SK-N-SH treated with all-trans-retinoic acid at 6 μM for 48 hours (cell line): ENCODE measurements around the gene DIP2C.

Experiments used
- ATAC-seq: fragments of 200-7000 bp; cut with Tn5 transposase; 3 replicates; pipeline ENCODE4 v1.9.1; 2020; ENCODE audit warnings: mild to moderate bottlenecking, moderate library complexity
- BACH2 ChIP-seq: fragments of 250-450 bp; sonication (Bioruptor Pico); IDR thresholded peaks from 2 replicates; pipeline ENCODE4 v1.9.0; 2021; ENCODE audit warnings: mild to moderate bottlenecking, borderline replicate concordance
- CREB5 ChIP-seq: fragments of 250-450 bp; sonication (Bioruptor Pico); IDR thresholded peaks from 2 replicates; pipeline ENCODE4 v1.5.1; 2020; ENCODE audit warnings: low read depth, mild to moderate bottlenecking, moderate library complexity
- CSDC2 ChIP-seq: fragments of 250-450 bp; sonication (Bioruptor Pico); IDR thresholded peaks from 2 replicates; pipeline ENCODE4 v1.5.0; 2020; ENCODE audit warnings: mild to moderate bottlenecking, moderate library complexity
- GLIS3 ChIP-seq: fragments of 250-450 bp; sonication (Bioruptor Pico); IDR thresholded peaks from 2 replicates; pipeline ENCODE4 v1.5.0; 2020; ENCODE audit warnings: mild to moderate bottlenecking, moderate library complexity
- ISL1 ChIP-seq: fragments of 250-450 bp; sonication (Bioruptor Pico); IDR thresholded peaks from 2 replicates; pipeline ENCODE4 v2.1.2; 2022; ENCODE audit warnings: mild to moderate bottlenecking, moderate library complexity
- OSR1 ChIP-seq: fragments of 250-450 bp; sonication (Bioruptor Pico); IDR thresholded peaks from 2 replicates; pipeline ENCODE4 v1.8.0; 2022; ENCODE audit warnings: moderate library complexity, mild to moderate bottlenecking, inconsistent platforms
- POU6F1 ChIP-seq: fragments of 250-450 bp; sonication (Bioruptor Pico); IDR thresholded peaks from 2 replicates; pipeline ENCODE4 v1.8.0; 2021; ENCODE audit warnings: low read depth, mild to moderate bottlenecking, moderate library complexity, borderline replicate concordance
- PPARA ChIP-seq: fragments of 250-450 bp; sonication (Bioruptor Pico); IDR thresholded peaks from 2 replicates; pipeline ENCODE4 v1.5.0; 2020; ENCODE audit warnings: mild to moderate bottlenecking, borderline replicate concordance
- RARB ChIP-seq: fragments of 250-450 bp; sonication (Bioruptor Pico); IDR thresholded peaks from 2 replicates; pipeline ENCODE4 v1.8.0; 2021; ENCODE audit warnings: mild to moderate bottlenecking, moderate library complexity
- SNAI2 ChIP-seq: fragments of 250-450 bp; sonication (Bioruptor Pico); IDR thresholded peaks from 2 replicates; pipeline ENCODE4 v1.5.0; 2020; ENCODE audit warnings: mild to moderate bottlenecking, moderate library complexity
- TOX ChIP-seq: fragments of 250-450 bp; sonication (Bioruptor Pico); IDR thresholded peaks from 2 replicates; pipeline ENCODE4 v1.8.0; 2021; ENCODE audit warnings: mild to moderate bottlenecking, moderate library complexity, borderline replicate concordance
- TSHZ2 ChIP-seq: fragments of 250-450 bp; sonication (Bioruptor Pico); IDR thresholded peaks from 2 replicates; pipeline ENCODE4 v1.5.0; 2020; ENCODE audit warnings: mild to moderate bottlenecking, moderate library complexity
- ZC3H10 ChIP-seq: fragments of 250-450 bp; sonication (Bioruptor Pico); IDR thresholded peaks from 2 replicates; pipeline ENCODE4 v1.5.1; 2021; ENCODE audit warnings: mild to moderate bottlenecking, moderate library complexity
- ZFP3 ChIP-seq: fragments of 250-450 bp; sonication (Bioruptor Pico); IDR thresholded peaks from 2 replicates; pipeline ENCODE4 v1.5.0; 2020; ENCODE audit warnings: mild to moderate bottlenecking, moderate library complexity
- ZFP30 ChIP-seq: fragments of 450-650 bp; formaldehyde crosslinking; IDR thresholded peaks from 2 replicates; pipeline ENCODE4 v1.5.0; 2022; ENCODE audit warnings: mild to moderate bottlenecking, moderate library complexity
- ZNF70 ChIP-seq: fragments of 450-650 bp; formaldehyde crosslinking; IDR thresholded peaks from 2 replicates; pipeline ENCODE4 v1.5.0; 2020; ENCODE audit warnings: mild to moderate bottlenecking, moderate library complexity
- ZNF8 ChIP-seq: fragments of 450-650 bp; formaldehyde crosslinking; IDR thresholded peaks from 2 replicates; pipeline ENCODE4 v1.5.0; 2020; ENCODE audit warnings: mild to moderate bottlenecking, moderate library complexity

Gene DIP2C

GRCh38 chr10:651692-652091, 37.8 kb downstream of the DIP2C start:
- ATAC-seq = no peak
- TF ChIP-seq ZFP3 (CRISPR knock-in tag) (no peak), CREB5 (CRISPR knock-in tag) (no peak), ZC3H10 (no peak), ZNF70 (CRISPR knock-in tag) (no peak), SNAI2 (CRISPR knock-in tag) (no peak), OSR1 (CRISPR knock-in tag) (no peak), PPARA (no peak), ZNF8 (CRISPR knock-in tag) (no peak), RARB (no peak), TSHZ2 (CRISPR knock-in tag) (no peak), GLIS3 (CRISPR knock-in tag) (no peak), BACH2 (CRISPR knock-in tag) (no peak), POU6F1 (CRISPR knock-in tag) (no peak), CSDC2 (no peak), TOX (CRISPR knock-in tag) (no peak)

GRCh38 chr10:650886-651615, 38.4 kb downstream of the DIP2C start:
- ATAC-seq = no peak
- no peak for TF ChIP-seq BACH2 (CRISPR knock-in tag)
- TF ChIP-seq ISL1 (CRISPR knock-in tag) = no peak
- no peak for TF ChIP-seq ZFP3 (CRISPR knock-in tag)

GRCh38 chr10:650441-650851, 39.0 kb downstream of the DIP2C start:
- TF ChIP-seq RARB (no peak), BACH2 (CRISPR knock-in tag) (no peak), SNAI2 (CRISPR knock-in tag) (no peak), PPARA (no peak), TSHZ2 (CRISPR knock-in tag) (no peak), CSDC2 (no peak), ZNF70 (CRISPR knock-in tag) (no peak), TOX (CRISPR knock-in tag) (no peak)
- TF ChIP-seq, all 23 proteins: peak for 0
- ATAC-seq = no peak; the same call in 2 of the 3 replicates

- no peak for TF ChIP-seq RARB
- no peak for TF ChIP-seq OSR1 (CRISPR knock-in tag)
- TF ChIP-seq CREB5 (CRISPR knock-in tag) = no peak
- TF ChIP-seq ZFP30 = no peak
- no peak for TF ChIP-seq ZFP3 (CRISPR knock-in tag)
- no peak for TF ChIP-seq CSDC2
- no peak for ATAC-seq
Observed at GRCh38 chr10:649798-650440, 39.5 kb downstream of the DIP2C start.
